Progenitor cell of endocrine pancreas (in vitro differentiated cells): ENCODE results near the gene PTPRH. TPM values are rescaled to one million over a fixed set of nuclear protein-coding genes. Genes with fewer than 3 reads are reported as not detected.

Source experiments
- DNase-seq: peaks from one replicate; pipeline ENCODE4 v3.0.0; 2021; ENCODE audit warnings: low spot score; ENCODE audit not compliant: unreplicated experiment
- H3K27ac Mint-ChIP-seq: 2 replicates; pipeline ENCODE4 v1.8.0; 2021; ENCODE audit warnings: mild to moderate bottlenecking, moderate library complexity, mixed read lengths
- H3K27me3 Mint-ChIP-seq: 2 replicates; pipeline ENCODE4 v1.8.0; 2021; ENCODE audit warnings: mixed read lengths
- H3K36me3 Mint-ChIP-seq: 2 replicates; pipeline ENCODE4 v1.8.0; 2022; ENCODE audit warnings: mixed read lengths; ENCODE audit not compliant: insufficient read depth
- H3K4me1 Mint-ChIP-seq: 2 replicates; pipeline ENCODE4 v1.8.0; 2021; ENCODE audit warnings: low read depth, mixed read lengths
- H3K4me3 Mint-ChIP-seq: 2 replicates; pipeline ENCODE4 v1.8.0; 2021; ENCODE audit warnings: low read depth, mild to moderate bottlenecking, moderate library complexity, mixed read lengths
- H3K9me3 Mint-ChIP-seq: 2 replicates; pipeline ENCODE4 v1.8.0; 2021; ENCODE audit warnings: low read depth, mixed read lengths
- CTCF ChIP-seq: fragments of 200-600 bp; sonication (generic); IDR thresholded peaks from one replicate; pipeline ENCODE4 v1.5.0; 2021; ENCODE audit warnings: antibody characterized with exemption, mild to moderate bottlenecking; ENCODE audit not compliant: unreplicated experiment
- total RNA-seq: library from RNA; stranded (reverse); gene quantifications from 2 replicates; pipeline ENCODE4 v1.2.1, GENCODE V29; 2021

The PTPRH gene
- total RNA-seq, 1 donor from 2014 or later: 0.43 TPM

GRCh38 chr19:55198651-55199050, 10.7 kb downstream of the PTPRH start:
- Mint-ChIP-seq H3K4me1 (no peaks in the 10 kb centered on the region), H3K36me3 (no peaks in the 10 kb centered on the region), H3K4me3 (no peak overlapping the region), H3K9me3 (no peaks in the 10 kb centered on the region), H3K27me3 (peaks cover 38% of the 10 kb centered on the region), H3K27ac (no peak overlapping the region)
- no peak for DNase-seq
- TF ChIP-seq CTCF: no peak

- Mint-ChIP-seq H3K4me1 (no peaks in the 10 kb centered on the region), H3K9me3 (no peaks in the 10 kb centered on the region), H3K27me3 (peaks cover 42% of the 10 kb centered on the region), H3K4me3 (no peak overlapping the region), H3K36me3 (no peaks in the 10 kb centered on the region), H3K27ac (no peak overlapping the region)
- no peak for TF ChIP-seq CTCF
- DNase-seq: no peak
These were observed 11.8 kb downstream of the PTPRH start for GRCh38 chr19:55197528-55197927.

GRCh38 chr19:55196803-55197202, 12.5 kb downstream of the PTPRH start:
- no peaks in the 10 kb centered on the region for H3K9me3 Mint-ChIP-seq
- H3K27me3 Mint-ChIP-seq: peaks cover 39% of the 10 kb centered on the region
- no peaks in the 10 kb centered on the region for H3K36me3 Mint-ChIP-seq
- no peaks in the 10 kb centered on the region for H3K4me1 Mint-ChIP-seq
- H3K4me3 Mint-ChIP-seq: no peak overlapping the region
- TF ChIP-seq CTCF: no peak
- no peak overlapping the region for H3K27ac Mint-ChIP-seq
- no peak for DNase-seq

GRCh38 chr19:55193481-55193880, 15.8 kb downstream of the PTPRH start:
- Mint-ChIP-seq H3K9me3 (no peaks in the 10 kb centered on the region), H3K36me3 (no peaks in the 10 kb centered on the region), H3K27me3 (peaks cover 39% of the 10 kb centered on the region), H3K27ac (no peak overlapping the region), H3K4me3 (no peak overlapping the region), H3K4me1 (no peaks in the 10 kb centered on the region)
- no peak for TF ChIP-seq CTCF
- no peak for DNase-seq

GRCh38 chr19:55189403-55189835, 19.9 kb downstream of the PTPRH start:
- Mint-ChIP-seq H3K4me3 (no peak overlapping the region), H3K9me3 (no peaks in the 10 kb centered on the region), H3K27me3 (peaks cover 56% of the 10 kb centered on the region), H3K4me1 (no peaks in the 10 kb centered on the region), H3K27ac (no peak overlapping the region), H3K36me3 (no peaks in the 10 kb centered on the region)
- no peak for DNase-seq
- no peak for TF ChIP-seq CTCF
